ENCODE measurements around the gene ERCC5. TPM values are rescaled to one million over a fixed set of nuclear protein-coding genes. Genes with fewer than 3 reads are reported as not detected.

The ERCC5 gene
- total and polyA plus RNA-seq, 2 of the 8 experiments (the other 6 are each of a cell fraction or from before 2014, with no cell fraction given) = 3.8 to 24.4 TPM

DNA sequence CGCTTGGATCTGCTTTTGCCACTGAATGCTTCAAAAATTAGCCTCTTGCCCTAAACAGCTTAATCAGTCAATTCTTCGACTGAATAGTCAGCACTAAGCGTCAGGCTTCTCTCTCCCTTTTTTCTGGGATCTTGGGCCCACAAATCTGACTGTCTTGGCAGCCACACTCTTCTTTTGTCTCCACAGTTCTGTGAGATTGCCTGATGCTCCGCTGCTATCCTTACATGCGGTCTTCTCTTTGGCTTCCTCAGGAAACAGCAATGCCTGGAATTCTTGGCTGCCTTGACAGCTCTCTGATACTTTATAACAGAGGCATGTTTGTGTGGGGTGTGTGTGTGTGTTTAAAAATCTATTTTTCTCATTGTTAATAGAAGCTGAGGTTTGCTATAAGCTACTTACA lies 32.6 kb downstream of the ERCC5 start (continued):
- no peak for TF ChIP-seq CHD7 (IDR thresholded peaks at IDR 0.05; ENCODE audit: insufficient replicate concordance, low read length)
- TF ChIP-seq SRF (IDR thresholded peaks at IDR 0.05; ENCODE audit: low read depth, low read length) = no peak
